IMR-90 (cell line): ENCODE data around the gene SNX21. TPM values are rescaled to one million over a fixed set of nuclear protein-coding genes. Genes with fewer than 3 reads are reported as not detected.

Source experiments
- ATAC-seq: fragments of 200-7000 bp; cut with Tn5 transposase; 2 replicates; pipeline ENCODE4 v1.9.1; 2020; ENCODE audit warnings: low read depth, mild to moderate bottlenecking, moderate library complexity
- BruUV-seq: library from RNA; stranded (reverse); fragments of 400-500 nt; replicated peaks from 2 replicates; lab custom pipeline; 2021; lab: Mats Ljungman, UMichigan
- CTCF ChIA-PET: fragments of 300-600 bp; formaldehyde crosslinking; extraction: SDS; loops from one replicate; lab custom pipeline; 2021; ENCODE audit warnings: antibody characterized with exemption; lab: Yijun Ruan, JAX
- POLR2A ChIA-PET: fragments of 300-600 bp; sonication (Branson Sonifier 250); formaldehyde crosslinking; loops from one replicate; lab custom pipeline; 2022; ENCODE audit warnings: antibody characterized with exemption; ENCODE audit not compliant: unreplicated experiment; lab: Charles Lee
- DNase-seq: peaks from one replicate; pipeline ENCODE4 v3.0.0; 2013
- H2AFZ ChIP-seq: replicated peaks from 2 replicates; pipeline ENCODE3; 2013; ENCODE audit warnings: low read length, mild to moderate bottlenecking; ENCODE audit not compliant: poor library complexity
- H2AK5ac ChIP-seq: 2 replicates; pipeline ENCODE4 v1.6.1; 2013; ENCODE audit warnings: low read depth, low read length, inconsistent platforms
- H2AK9ac ChIP-seq: replicated peaks from 2 replicates; pipeline ENCODE3; 2013; ENCODE audit warnings: mild to moderate bottlenecking, low read depth, low read length, moderate library complexity; ENCODE audit not compliant: poor library complexity
- H2BK120ac ChIP-seq: 2 replicates; pipeline ENCODE4 v1.6.1; 2013; ENCODE audit warnings: low read depth, low read length, inconsistent platforms
- H2BK15ac ChIP-seq: 3 replicates; pipeline ENCODE4 v1.6.1; 2013; ENCODE audit warnings: low read depth, low read length, inconsistent platforms
- H2BK20ac ChIP-seq: 2 replicates; pipeline ENCODE4 v1.6.1; 2013; ENCODE audit warnings: low read depth, mild to moderate bottlenecking, inconsistent platforms, low read length, moderate library complexity
- H2BK5ac ChIP-seq: 2 replicates; pipeline ENCODE4 v1.6.1; 2013; ENCODE audit warnings: mild to moderate bottlenecking, low read depth, low read length, inconsistent platforms; ENCODE audit not compliant: poor library complexity, severe bottlenecking
- H3K14ac ChIP-seq: replicated peaks from 2 replicates; pipeline ENCODE4 v1.6.1; 2013; ENCODE audit warnings: low read depth, low read length, inconsistent platforms
- H3K18ac ChIP-seq: 2 replicates; pipeline ENCODE4 v1.6.1; 2013; ENCODE audit warnings: low read depth, low read length, control low read depth
- H3K23ac ChIP-seq: 2 replicates; pipeline ENCODE4 v1.6.1; 2013; ENCODE audit warnings: low read depth, low read length, inconsistent platforms
- H3K27ac ChIP-seq: 2 replicates; pipeline ENCODE4 v1.5.1; 2013; ENCODE audit warnings: mild to moderate bottlenecking, control low read depth, low read length; ENCODE audit not compliant: insufficient read depth
- H3K27me3 ChIP-seq: 2 replicates; pipeline ENCODE4 v1.6.1; 2013; ENCODE audit warnings: low read length; ENCODE audit not compliant: control insufficient read depth, insufficient read depth
- H3K36me3 ChIP-seq: 2 replicates; pipeline ENCODE4 v1.6.1; 2013; ENCODE audit warnings: low read length, mixed read lengths; ENCODE audit not compliant: control insufficient read depth, insufficient read depth
- H3K4ac ChIP-seq: 2 replicates; pipeline ENCODE4 v1.6.1; 2013; ENCODE audit warnings: low read depth, low read length, inconsistent platforms
- H3K4me1 ChIP-seq: 2 replicates; pipeline ENCODE4 v1.6.1; 2013; ENCODE audit warnings: low read length, mixed read lengths; ENCODE audit not compliant: control insufficient read depth, insufficient read depth
- H3K4me2 ChIP-seq: 2 replicates; pipeline ENCODE4 v1.6.1; 2013; ENCODE audit warnings: low read depth, mild to moderate bottlenecking, control low read depth, low read length, moderate library complexity
- H3K4me3 ChIP-seq: 2 replicates; pipeline ENCODE4 v1.5.1; 2013; ENCODE audit warnings: low read depth, mild to moderate bottlenecking, control low read depth, low read length, moderate library complexity; ENCODE audit not compliant: insufficient read depth
- H3K56ac ChIP-seq: 2 replicates; pipeline ENCODE4 v1.6.1; 2013; ENCODE audit warnings: low read length, inconsistent platforms; ENCODE audit not compliant: insufficient read depth; ENCODE audit errors: extremely low read depth
- H3K79me1 ChIP-seq, 2 experiments: 2 replicates each; pipeline ENCODE4 v1.6.1; 2013; ENCODE audit warnings: low read length in 2 of 2, inconsistent platforms in 1 of 2, low read depth in 1 of 2
- H3K9ac ChIP-seq: 2 replicates; pipeline ENCODE4 v1.6.1; 2013; ENCODE audit warnings: low read depth, low read length, control low read depth
- H3K9me1 ChIP-seq: 2 replicates; pipeline ENCODE4 v1.6.1; 2013; ENCODE audit warnings: low read length, inconsistent platforms; ENCODE audit not compliant: insufficient read depth
- H3K9me3 ChIP-seq: 2 replicates; pipeline ENCODE4 v1.6.1; 2013; ENCODE audit warnings: low read length; ENCODE audit not compliant: control insufficient read depth, insufficient read depth
- H4K20me1 ChIP-seq: 2 replicates; pipeline ENCODE4 v1.6.1; 2013; ENCODE audit warnings: low read length, inconsistent platforms; ENCODE audit not compliant: insufficient read depth
- H4K5ac ChIP-seq: 2 replicates; pipeline ENCODE4 v1.6.1; 2013; ENCODE audit warnings: mild to moderate bottlenecking, low read depth, low read length, control low read depth
- H4K8ac ChIP-seq, 2 experiments: 2 replicates each; pipeline ENCODE4 v1.6.1; 2013; ENCODE audit warnings: low read depth in 2 of 2, low read length in 2 of 2, control low read depth in 1 of 2, inconsistent platforms in 1 of 2
- H4K91ac ChIP-seq: 2 replicates; pipeline ENCODE4 v1.6.1; 2013; ENCODE audit warnings: low read depth, low read length, inconsistent platforms; ENCODE audit not compliant: insufficient read depth
- CEBPB ChIP-seq: IDR thresholded peaks from 2 replicates; pipeline ENCODE4 v1.6.1; 2012; ENCODE audit warnings: low read depth, low read length, improper control_type of control experiment
- WGBS, 2 experiments: methylation state at CpG; one replicate each; pipeline versions ENCODE4 v1.1.5 to v1.1.7; 2013; ENCODE audit warnings: missing lambda C conversion rate in 2 of 2; ENCODE audit not compliant: insufficient read length in 1 of 2; ENCODE audit errors: extremely low coverage in 2 of 2; 5-methylcytosine and 5-hydroxymethylcytosine counted together
- dilution Hi-C: fragments of 300-500 bp; cut with HindIII; formaldehyde crosslinking; loops from one replicate; pipeline ENCODE4 v1.14.3; 2018; ENCODE audit warnings: low sequenced_read_pairs; ENCODE audit not compliant: unreplicated experiment
- in situ Hi-C: fragments of 300-500 bp; cut with MboI; formaldehyde crosslinking; loops from 3 replicates; pipeline ENCODE4 v1.14.3; 2019; ENCODE audit warnings: low sequenced_read_pairs, inconsistent platforms, mixed read lengths
- intact Hi-C: fragments of 100-400 bp; cut with micrococcal nuclease; formaldehyde crosslinking; loops from 2 replicates; pipeline ENCODE4 v1.10.0; 2022
- polyA plus RNA-seq, 3 experiments: library from polyadenylated mRNA; depleted of rRNA; stranded (reverse); fragments of >200 nt; gene quantifications; 2 replicates each; pipeline ENCODE4 v1.2.3, GENCODE V29; 2012; ENCODE audit warnings: low replicate concordance in 1 of 3
- total RNA-seq: library from RNA; depleted of rRNA; stranded (reverse); fragments of >200 nt; gene quantifications from 2 replicates; pipeline ENCODE4 v1.2.3, GENCODE V29; 2012

Gene SNX21
- total and polyA plus RNA-seq, 2 of the 4 experiments (the other 2 are of a cell fraction): 11.1 to 17.9 TPM

GRCh38 chr20:45852326-45852725, 18.7 kb downstream of the SNX21 start:
- peaks cover 11% of the 10 kb centered on the region for H3K9me1 ChIP-seq
- H3K27me3 ChIP-seq: no peaks in the 10 kb centered on the region
- no peak overlapping the region for H3K56ac ChIP-seq
- H4K8ac ChIP-seq: no peak overlapping the region
- no peak overlapping the region for H4K91ac ChIP-seq
- no peak overlapping the region for H3K4ac ChIP-seq
- H2BK15ac ChIP-seq: no peak overlapping the region
- H3K9me3 ChIP-seq: no peaks in the 10 kb centered on the region
- 100% methylated on average over 1 of the region's 6 CpGs; no CpG with 5 or more reads in 1 of the 2 experiments for WGBS, 2 experiments
- no peak overlapping the region for H3K4me2 ChIP-seq
- H3K18ac ChIP-seq: no peak overlapping the region
- no peak for TF ChIP-seq CEBPB
- POLR2A ChIA-PET: interaction anchor here (0.6 kb wide), 1 partner anchor 13 kb away, joined by 4 read pairs; no protein-coding TSS in a partner anchor
- no peak overlapping the region for H2BK20ac ChIP-seq
- no peak overlapping the region for H3K14ac ChIP-seq
- H3K36me3 ChIP-seq: peaks cover 24% of the 10 kb centered on the region
- H3K4me1 ChIP-seq: peaks cover 4% of the 10 kb centered on the region; the same call in 1 of the 2 replicates
- no peak overlapping the region for H2AFZ ChIP-seq
- H4K20me1 ChIP-seq: peaks cover 5% of the 10 kb centered on the region; the same call in 1 of the 2 replicates
- BruUV-seq: no TSS peak
- H4K5ac ChIP-seq: no peak overlapping the region
- peaks cover 16 to 55% of the 10 kb centered on the region in 2 experiments for H3K79me1 ChIP-seq
- ATAC-seq (no peak), DNase-seq (no peak)
- dilution Hi-C loops: no loop called here
- no peak overlapping the region for H3K27ac ChIP-seq
- H2AK9ac ChIP-seq: no peak overlapping the region
- no peak overlapping the region for H3K4me3 ChIP-seq
- no peak overlapping the region for H2BK120ac ChIP-seq
- CTCF ChIA-PET: interaction anchor here (0.8 kb wide), 1 partner anchor 26 kb away, joined by 3 read pairs; no protein-coding TSS in a partner anchor
- in situ Hi-C loops: no loop called here
- intact Hi-C loops: no loop called here
- H2AK5ac ChIP-seq: no peak overlapping the region
- H2BK5ac ChIP-seq: no peak overlapping the region
- no peak overlapping the region for H3K23ac ChIP-seq
- no peak overlapping the region for H3K9ac ChIP-seq
